Measurements from ENCODE around the gene ADAMTSL1.

Gene ADAMTSL1

DNA sequence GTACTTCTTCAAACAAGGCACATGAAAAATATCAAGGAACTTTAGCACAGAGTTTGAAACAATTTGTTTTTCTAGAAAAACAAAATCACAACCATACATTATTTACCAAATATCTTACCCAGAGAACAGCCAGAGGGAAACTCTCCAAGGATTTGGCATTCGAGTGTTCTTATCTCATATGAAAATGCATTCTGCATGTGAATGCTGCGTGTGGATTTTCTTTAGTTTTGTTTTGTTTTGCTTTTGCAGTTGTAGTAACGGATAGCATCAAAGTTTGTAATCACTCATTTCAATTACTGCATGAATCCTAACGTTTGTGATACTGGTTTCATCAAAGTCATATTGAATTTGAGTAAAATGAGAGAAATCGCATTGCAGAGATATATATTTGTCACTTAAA lies 28.0 kb downstream of the ADAMTSL1 start:
- DNase-seq (ENCODE audit: low read depth in 2 of 2): no peak

DNA sequence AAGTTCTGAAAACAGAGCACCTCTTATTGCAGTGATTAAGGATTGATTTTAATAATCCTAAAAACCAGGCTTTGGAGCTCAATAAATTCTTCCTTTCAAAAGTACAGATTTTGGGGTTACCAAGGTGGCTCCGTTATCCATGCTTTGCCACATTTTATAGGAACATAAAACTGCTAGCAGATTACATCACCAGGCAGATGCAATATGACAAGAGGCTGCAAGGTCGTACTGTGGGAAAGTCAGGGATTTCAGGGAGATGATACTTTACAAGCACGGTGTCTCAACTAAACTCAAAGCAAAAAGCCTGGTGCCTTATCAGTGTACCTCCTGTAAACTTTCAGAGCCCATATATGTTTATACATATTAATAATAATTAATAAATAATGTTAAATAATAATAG lies 28.6 kb downstream of the ADAMTSL1 start:
- DNase-seq (ENCODE audit: low read depth in 2 of 2): no peak

- DNase-seq (ENCODE audit: low read depth in 2 of 2): no peak
These were observed 30.8 kb downstream of the ADAMTSL1 start for GRCh38 chr9:18504707-18505106.

- DNase-seq (ENCODE audit: low read depth in 2 of 2): no peak
These were observed 33.2 kb downstream of the ADAMTSL1 start for GRCh38 chr9:18507151-18507550.

DNA sequence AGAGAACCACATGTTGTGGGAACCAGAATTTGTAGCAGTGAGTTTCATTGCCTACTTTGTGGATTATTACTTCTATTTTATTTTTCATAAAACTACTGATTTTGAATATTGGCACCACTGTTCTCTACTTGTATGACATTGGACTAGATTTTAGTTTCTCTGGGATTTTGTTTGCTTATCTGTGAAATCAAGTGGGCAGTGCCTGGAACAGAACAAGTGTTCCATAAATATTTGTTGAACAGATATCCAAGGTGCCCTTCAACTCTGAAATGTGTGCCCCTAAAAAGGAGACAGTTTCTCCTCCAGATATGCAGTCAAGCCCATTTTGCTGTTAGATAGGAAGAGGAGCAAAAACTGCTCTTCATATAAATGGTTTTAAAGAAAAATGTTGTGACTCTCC lies 42.6 kb downstream of the ADAMTSL1 start:
- DNase-seq (ENCODE audit: low read depth in 2 of 2): no peak

DNA sequence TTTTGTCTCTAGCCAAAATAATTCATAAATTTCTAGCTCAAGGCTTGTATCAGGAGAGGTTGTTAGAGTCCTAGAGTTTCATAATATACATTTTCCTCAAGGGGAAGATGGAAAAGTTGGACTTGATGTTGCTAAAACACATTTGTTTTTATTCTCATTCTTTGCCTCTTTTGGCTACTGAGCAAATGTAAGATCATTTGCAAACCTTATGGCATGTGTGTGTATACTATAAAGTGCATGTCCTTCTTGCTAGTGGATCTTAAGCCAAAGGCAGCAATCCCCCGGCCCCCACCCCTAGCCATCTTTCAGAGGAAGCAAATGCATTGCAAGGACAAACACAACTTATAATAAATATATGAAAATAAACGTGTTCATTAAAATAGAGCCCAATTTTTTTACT lies 43.0 kb downstream of the ADAMTSL1 start:
- DNase-seq (ENCODE audit: low read depth in 2 of 2): no peak

DNA sequence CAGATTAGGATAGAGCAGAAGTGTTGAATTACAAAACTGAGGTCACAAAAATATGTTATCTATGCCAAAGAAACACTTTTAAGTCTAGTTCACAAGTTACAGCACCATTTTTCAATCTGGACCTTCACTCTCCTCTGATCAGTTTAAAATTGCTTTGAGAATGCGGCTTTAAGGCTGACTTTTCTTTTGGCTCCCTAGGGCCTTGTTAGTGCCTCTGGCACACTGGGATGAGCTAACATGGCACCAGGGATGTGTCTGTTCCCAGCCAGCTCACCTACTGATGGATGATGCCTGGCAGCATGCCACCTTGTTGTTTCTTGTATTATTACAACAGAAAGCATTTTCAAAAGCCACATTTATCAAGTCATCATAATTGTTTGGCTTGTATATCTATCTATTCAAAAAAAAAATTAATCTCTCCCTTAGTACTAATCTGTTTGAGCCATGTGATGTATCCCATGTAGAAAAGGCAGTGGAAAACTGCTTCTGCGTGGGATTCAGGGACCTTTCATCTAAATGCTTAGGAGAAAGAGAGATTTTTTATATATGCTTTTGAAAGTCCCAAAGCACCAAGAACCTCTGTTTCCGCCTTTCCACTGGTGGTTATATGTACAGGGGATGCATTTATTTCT lies 46.6 kb downstream of the ADAMTSL1 start:
- no peak for DNase-seq (ENCODE audit: low read depth in 2 of 2)

DNA sequence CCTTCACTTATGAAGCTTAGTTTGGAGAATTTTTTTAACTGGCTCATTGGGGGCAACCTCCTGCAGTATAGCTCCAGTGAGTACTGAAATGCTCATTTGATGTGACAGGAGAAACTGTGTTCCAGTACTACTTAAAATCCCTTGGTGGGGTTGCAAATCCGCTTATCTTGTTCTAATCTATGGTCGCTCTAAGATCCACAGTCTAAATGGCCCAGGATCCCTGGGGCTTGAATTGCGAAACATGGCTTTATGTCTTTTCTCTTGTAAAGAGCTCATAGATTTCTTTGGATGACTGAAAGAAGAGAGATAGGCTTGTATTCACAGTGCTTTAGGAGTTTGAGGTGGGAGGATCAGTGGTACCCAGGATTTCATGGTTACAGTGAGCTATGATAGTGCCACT lies 52.7 kb downstream of the ADAMTSL1 start:
- DNase-seq (ENCODE audit: low read depth in 2 of 2): no peak

DNA sequence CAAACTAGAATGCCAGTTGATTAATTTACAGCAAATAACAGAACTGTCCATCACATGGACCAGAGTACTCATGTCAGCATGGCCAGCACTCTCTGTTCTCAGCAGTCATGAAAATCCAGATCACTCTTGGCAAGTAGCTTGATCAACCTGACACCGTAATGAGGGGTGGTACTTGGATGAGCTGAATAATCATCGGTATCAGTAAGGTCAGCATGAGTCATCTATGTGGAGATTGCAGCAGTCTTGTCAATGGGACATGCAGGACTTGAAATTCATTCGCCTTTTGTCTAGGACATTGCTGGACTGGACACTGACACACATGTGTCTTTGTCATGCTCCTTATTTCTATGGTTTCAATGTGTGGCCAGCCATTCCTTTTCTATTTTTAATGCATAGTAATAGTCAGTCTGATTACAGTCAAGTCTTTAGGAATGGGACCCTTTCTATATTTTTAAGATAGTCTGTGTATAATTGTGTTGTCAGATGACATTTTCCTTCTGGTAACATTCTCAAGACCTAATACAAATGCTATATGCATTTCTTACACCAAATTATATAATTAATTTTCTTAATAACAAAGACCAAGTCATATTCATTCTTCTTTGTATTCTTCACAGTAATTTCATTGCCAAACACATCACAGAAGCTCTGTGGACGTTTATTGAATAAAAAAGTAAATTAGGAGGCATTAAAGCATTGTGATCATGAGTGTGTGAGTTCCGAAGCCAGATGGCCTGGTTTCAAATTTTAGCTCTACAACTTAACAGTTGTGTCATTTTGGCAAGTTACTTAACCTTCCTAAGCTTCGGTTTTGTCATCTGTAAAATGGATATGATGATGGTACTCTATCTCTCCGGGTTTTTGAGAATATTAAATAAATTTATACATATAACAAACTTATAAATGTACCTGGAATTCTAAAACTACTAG lies 57.4 kb downstream of the ADAMTSL1 start:
- no peak for DNase-seq (ENCODE audit: low read depth in 2 of 2)

- no peak for DNase-seq (ENCODE audit: low read depth in 2 of 2)
These were observed 60.7 kb downstream of the ADAMTSL1 start for GRCh38 chr9:18534611-18535010.

- DNase-seq (ENCODE audit: low read depth in 2 of 2): no peak
These were observed 62.6 kb downstream of the ADAMTSL1 start for GRCh38 chr9:18536554-18536953.

DNA sequence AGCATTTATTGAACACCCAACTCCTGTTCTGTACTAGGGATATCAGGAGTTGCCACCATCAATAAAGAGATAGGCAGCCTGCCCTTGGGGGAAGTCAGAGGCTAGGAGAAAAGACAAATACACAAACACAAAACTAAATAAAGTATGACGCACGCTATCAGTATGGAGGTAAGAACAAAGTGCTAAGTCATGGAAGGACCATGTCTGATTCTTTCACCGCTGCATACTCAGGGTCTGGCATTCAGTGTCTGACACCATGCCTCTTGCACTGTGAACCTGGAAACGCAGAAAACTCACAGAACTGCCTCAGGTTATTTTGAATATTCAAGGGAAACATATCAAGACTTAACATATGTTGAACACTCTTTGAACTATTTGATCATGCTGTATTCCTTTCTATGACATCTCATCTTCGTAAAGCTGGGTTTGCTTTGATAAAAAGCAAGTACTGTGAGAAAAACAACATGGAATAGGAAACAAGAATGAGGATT lies 65.3 kb downstream of the ADAMTSL1 start:
- no peak for DNase-seq (ENCODE audit: low read depth in 2 of 2)

- no peak for DNase-seq (ENCODE audit: low read depth in 2 of 2)
These were observed 69.0 kb downstream of the ADAMTSL1 start for GRCh38 chr9:18542837-18543405.

DNA sequence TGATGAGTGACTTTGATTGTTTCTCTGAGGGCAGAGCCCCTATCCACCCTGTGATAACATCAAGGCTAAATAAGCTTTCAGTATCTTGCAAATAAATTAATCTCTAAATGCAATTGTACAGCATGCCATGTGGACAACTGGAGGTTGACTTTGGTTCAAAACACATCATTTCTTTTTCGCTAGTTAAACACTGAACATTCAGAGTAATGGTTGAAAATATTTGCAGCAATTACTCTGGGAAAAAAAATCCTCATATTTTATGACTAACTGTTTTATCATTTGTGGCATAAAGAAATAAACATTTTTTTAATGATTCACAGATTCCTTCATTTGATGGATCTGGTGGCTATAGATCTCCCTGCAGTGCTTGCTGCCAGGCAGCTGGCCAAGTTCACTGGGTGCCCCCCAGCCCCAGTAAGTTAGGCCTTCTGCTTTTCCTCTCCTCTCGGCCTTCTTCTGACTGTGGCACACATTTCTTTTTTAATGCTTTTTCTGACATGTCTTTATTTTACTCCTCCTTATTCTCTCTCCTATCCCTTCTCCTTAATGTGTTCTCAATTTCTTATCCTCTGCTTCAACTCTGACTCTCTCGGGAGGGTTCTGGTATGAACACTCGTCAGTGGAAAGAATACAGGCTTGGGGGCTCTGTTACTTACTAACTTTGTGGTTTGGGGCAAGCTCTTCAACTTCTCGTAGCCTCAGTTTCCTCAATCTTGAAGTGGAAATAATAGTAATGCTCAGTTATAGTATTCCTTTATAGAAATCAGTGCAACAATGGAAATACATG lies 69.6 kb downstream of the ADAMTSL1 start:
- DNase-seq (ENCODE audit: low read depth in 2 of 2): no peak

DNA sequence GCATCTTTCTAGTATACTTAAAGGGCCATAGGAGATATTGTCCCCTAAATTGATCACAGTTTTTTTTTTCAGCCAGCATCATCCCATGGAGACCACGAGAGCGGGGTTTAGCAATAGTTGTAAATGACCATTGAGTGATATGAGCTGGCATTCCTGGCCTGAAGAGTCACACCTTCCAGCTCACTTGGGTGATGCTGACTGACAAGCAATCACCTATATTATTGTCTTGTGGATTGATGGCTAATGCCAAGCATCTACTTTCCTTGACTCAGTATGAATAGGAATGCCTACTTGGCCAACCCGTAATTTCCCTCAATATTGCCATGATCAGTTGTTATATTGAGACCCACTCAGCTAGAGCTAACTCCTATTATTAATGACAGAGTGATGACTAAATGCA lies 70.5 kb downstream of the ADAMTSL1 start:
- DNase-seq (ENCODE audit: low read depth in 2 of 2): no peak

GRCh38 chr9:18545636-18546360 lies 71.8 kb downstream of the ADAMTSL1 start:
- no peak for DNase-seq (ENCODE audit: low read depth in 2 of 2)

DNA sequence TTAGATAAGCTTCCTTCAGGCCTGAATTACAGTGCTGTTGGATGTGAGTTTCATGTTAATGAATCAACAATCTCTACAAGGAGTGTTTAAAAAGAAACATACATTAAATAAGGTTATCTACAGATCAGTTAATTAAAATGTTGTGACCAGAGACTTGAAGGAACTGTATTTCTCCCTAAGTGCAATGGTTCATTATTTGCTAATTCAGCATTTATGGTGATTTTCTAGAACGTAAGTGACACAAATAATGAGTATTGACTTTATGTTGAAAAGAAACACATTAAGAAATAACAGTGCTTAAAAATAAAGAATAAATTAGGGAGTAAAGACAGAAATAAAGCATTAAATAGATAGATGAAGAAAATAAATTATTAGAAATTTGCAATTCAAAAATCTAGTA lies 74.5 kb downstream of the ADAMTSL1 start:
- DNase-seq (ENCODE audit: low read depth in 2 of 2): no peak

DNA sequence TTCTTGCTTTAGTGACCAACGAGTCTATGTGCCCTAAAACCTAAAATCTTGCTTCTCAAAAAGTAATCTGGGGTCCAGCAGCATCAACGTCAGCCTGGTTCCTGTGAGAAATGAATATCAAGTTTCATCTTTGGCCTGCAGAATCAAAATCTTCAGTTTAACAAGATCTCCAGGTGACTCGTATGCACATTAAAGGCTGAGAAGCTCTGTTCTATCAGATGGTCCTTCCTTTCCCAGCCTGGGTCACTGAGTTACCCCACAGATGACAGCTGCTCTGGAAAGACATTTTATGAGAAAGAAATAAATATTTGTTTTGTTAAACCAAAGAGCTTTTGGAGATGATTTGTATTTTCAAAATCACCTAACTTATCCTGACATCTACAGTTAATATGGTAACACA lies 75.8 kb downstream of the ADAMTSL1 start:
- DNase-seq (ENCODE audit: low read depth in 2 of 2): no peak

DNA sequence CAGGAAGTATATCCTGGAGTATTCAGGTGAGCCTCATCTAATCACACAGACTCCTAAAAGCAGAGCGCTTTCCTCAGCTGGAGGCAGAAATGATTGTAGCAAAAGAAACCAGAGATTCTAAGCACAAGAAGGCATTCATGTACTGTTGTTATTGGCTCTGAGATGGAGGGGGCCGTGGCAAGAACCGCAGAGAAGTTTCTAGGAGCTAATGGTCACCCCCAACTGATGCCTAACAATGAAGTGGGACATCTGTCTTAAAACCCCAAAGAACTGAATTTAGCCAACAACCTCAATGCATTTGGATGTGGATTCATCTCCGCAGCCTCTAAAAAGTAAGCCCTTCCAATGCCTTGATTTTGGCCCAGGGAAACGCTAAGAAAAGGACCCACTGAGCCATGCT lies 76.3 kb downstream of the ADAMTSL1 start:
- no peak for DNase-seq (ENCODE audit: low read depth in 2 of 2)

DNA sequence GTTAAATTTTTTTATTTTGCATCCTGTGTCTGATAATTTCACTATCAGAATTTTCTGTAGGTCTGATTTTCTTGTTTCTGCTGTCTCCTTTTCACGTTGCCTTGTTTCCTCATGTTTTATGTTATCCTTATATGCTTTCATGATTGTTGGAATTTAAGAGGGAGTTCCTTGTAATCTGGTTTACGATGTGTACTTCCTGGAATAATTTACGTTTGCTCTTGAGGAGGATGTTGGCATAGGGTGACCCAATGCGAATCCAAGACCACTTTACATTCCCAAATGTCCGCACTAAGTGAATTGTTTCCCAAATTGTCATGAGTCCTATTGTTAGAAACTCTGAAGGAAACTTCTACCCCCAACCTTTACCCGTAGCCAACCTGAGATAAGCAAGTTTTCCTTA lies 80.3 kb downstream of the ADAMTSL1 start:
- DNase-seq (ENCODE audit: low read depth in 2 of 2): no peak
